Endothelial cell of umbilical vein (primary cell): ENCODE data around the gene TBC1D9. TPM values are rescaled to one million over a fixed set of nuclear protein-coding genes. Genes with fewer than 3 reads are reported as not detected.

ENCODE experiments used
- BruUV-seq: library from RNA; stranded (reverse); fragments of 400-500 nt; replicated peaks from 2 replicates; lab custom pipeline; 2021; lab: Mats Ljungman, UMichigan
- CTCF ChIA-PET: fragments of 300-600, 350-600 bp; sonication (Branson Sonifier 250); formaldehyde crosslinking; loops from one replicate; lab custom pipeline; 2021; ENCODE audit warnings: antibody characterized with exemption, inconsistent platforms; lab: Charles Lee
- POLR2A ChIA-PET: fragments of 300-600, 350-600 bp; sonication (Branson Sonifier 250); formaldehyde crosslinking; loops from one replicate; lab custom pipeline; 2021; ENCODE audit warnings: antibody characterized with exemption, inconsistent platforms; lab: Charles Lee
- DNase-seq: peaks from one replicate; pipeline ENCODE4 v3.0.0-alpha.2; 2011; ENCODE audit warnings: low read depth, low spot score
- FAIRE-seq: peaks from 2 replicates; lab custom pipeline; 2011; peaks lifted over from hg19 to GRCh38; lab: Jason Lieb, UNC
- H2AFZ ChIP-seq: 2 replicates; pipeline ENCODE4 v1.6.0; 2012; ENCODE audit warnings: low read depth, low read length, control low read depth, inconsistent platforms
- H3K27ac ChIP-seq: 2 replicates; pipeline ENCODE4 v1.5.1; 2011; ENCODE audit warnings: low read depth, mild to moderate bottlenecking, control low read depth, low read length, moderate library complexity; ENCODE audit not compliant: insufficient read depth
- H3K27me3 ChIP-seq, 2 experiments: 2 replicates each; pipeline versions ENCODE4 v1.6.0 to v1.6.1; 2011; ENCODE audit warnings: low read length in 2 of 2, mixed read lengths in 1 of 2; ENCODE audit not compliant: control insufficient read depth in 2 of 2, insufficient read depth in 2 of 2
- H3K36me3 ChIP-seq, 2 experiments: 2 replicates in 1 of 2; 3 replicates in 1 of 2; pipeline ENCODE4 v1.5.1; 2011; ENCODE audit warnings: low read length in 2 of 2, mild to moderate bottlenecking in 1 of 2, moderate library complexity in 1 of 2; ENCODE audit not compliant: control insufficient read depth in 2 of 2, insufficient read depth in 2 of 2; ENCODE audit errors: extremely low read depth in 1 of 2
- H3K4me1 ChIP-seq: 3 replicates; pipeline ENCODE4 v1.5.1; 2011; ENCODE audit warnings: mild to moderate bottlenecking, low read length; ENCODE audit not compliant: control insufficient read depth, insufficient read depth; ENCODE audit errors: extremely low read depth
- H3K4me2 ChIP-seq: 2 replicates; pipeline ENCODE4 v1.6.1; 2011; ENCODE audit warnings: low read length, control low read depth, mixed read lengths; ENCODE audit not compliant: insufficient read depth
- H3K4me3 ChIP-seq, 3 experiments: fragments of 200-600 bp in 1 of 3; sonication (generic), shearing (Covaris generic) in 1 of 3; replicated peaks in 1 of 3; 2 replicates each; pipeline ENCODE4 v1.5.1; 2011 to 2016; ENCODE audit warnings: control low read depth in 3 of 3, low read length in 3 of 3, mild to moderate bottlenecking in 2 of 3, inconsistent platforms in 1 of 3, low read depth in 1 of 3, moderate library complexity in 1 of 3; ENCODE audit not compliant: insufficient read depth in 1 of 3
- H3K79me2 ChIP-seq: 2 replicates; pipeline ENCODE4 v1.6.0; 2012; ENCODE audit warnings: low read length, inconsistent platforms; ENCODE audit not compliant: control insufficient read depth, insufficient read depth
- H3K9ac ChIP-seq: replicated peaks from 2 replicates; pipeline ENCODE3; 2011; ENCODE audit warnings: low read length, control low read depth; ENCODE audit not compliant: insufficient read depth; ENCODE audit errors: extremely low read depth
- H3K9me1 ChIP-seq: replicated peaks from 3 replicates; pipeline ENCODE4 v1.6.0; 2011; ENCODE audit warnings: mild to moderate bottlenecking, low read length; ENCODE audit not compliant: control insufficient read depth, insufficient read depth; ENCODE audit errors: extremely low read depth
- H3K9me3 ChIP-seq: replicated peaks from 2 replicates; pipeline ENCODE4 v1.5.1; 2012; ENCODE audit warnings: low read length, inconsistent platforms; ENCODE audit not compliant: control insufficient read depth, insufficient read depth
- H4K20me1 ChIP-seq: replicated peaks from 2 replicates; pipeline ENCODE3; 2011; ENCODE audit warnings: mild to moderate bottlenecking, low read length; ENCODE audit not compliant: control insufficient read depth, insufficient read depth; ENCODE audit errors: extremely low read depth
- CTCF ChIP-seq, 2 donors: IDR thresholded peaks; 1 replicate in 1 of 2; 2 replicates in 1 of 2; pipeline ENCODE4 v1.5.1; 2011; ENCODE audit warnings: low read length in 2 of 2, mild to moderate bottlenecking in 2 of 2, moderate library complexity in 2 of 2, control low read depth in 1 of 2, inconsistent platforms in 1 of 2, low read depth in 1 of 2; ENCODE audit not compliant: insufficient read depth in 1 of 2; ENCODE audit errors: extremely low read depth in 1 of 2
- FOS ChIP-seq: IDR thresholded peaks from 2 replicates; pipeline ENCODE4 v1.6.1; 2011; ENCODE audit warnings: mild to moderate bottlenecking, low read length, moderate library complexity, borderline replicate concordance; ENCODE audit not compliant: insufficient read depth
- MAX ChIP-seq: IDR thresholded peaks from 2 replicates; pipeline ENCODE4 v1.6.1; 2011; ENCODE audit not compliant: insufficient read depth, insufficient read length
- MYC ChIP-seq: IDR thresholded peaks from one replicate; pipeline ENCODE4 v1.6.1; 2011; ENCODE audit warnings: mild to moderate bottlenecking, low read depth, low read length
- POLR2AphosphoS5 ChIP-seq: IDR thresholded peaks from 2 replicates; pipeline ENCODE4 v1.6.1; 2012; ENCODE audit warnings: low read depth, mild to moderate bottlenecking, control low read depth, low read length, moderate library complexity; ENCODE audit not compliant: insufficient read depth
- dilution Hi-C: fragments of 300-500 bp; cut with MboI; formaldehyde crosslinking; loops from one replicate; pipeline ENCODE4 v1.15.0; 2019; ENCODE audit warnings: low sequenced_read_pairs; ENCODE audit not compliant: extremely low pct_ligation_motif_present
- intact Hi-C: fragments of 100-400 bp; cut with micrococcal nuclease; formaldehyde crosslinking; loops from one replicate; pipeline ENCODE4 v1.10.0; 2022
- polyA plus RNA-seq, 4 experiments: library from polyadenylated mRNA; depleted of rRNA in 3 of 4; stranded (reverse) in 3 of 4; unstranded in 1 of 4; fragments of >200 nt; gene quantifications; 2 replicates each; pipeline versions ENCODE4 v1.2.1 to v1.2.3, GENCODE V29; 2011 to 2012; ENCODE audit warnings: missing spikeins in 1 of 4
- total RNA-seq: library from RNA; stranded (reverse); gene quantifications from 2 replicates; pipeline ENCODE4 v1.2.3, GENCODE V29; 2021

The TBC1D9 gene
- total and polyA plus RNA-seq, 2 donors (not counting 3 experiments of a cell fraction or from before 2014, with no cell fraction given) = 21.7 to 45.3 TPM

- dilution Hi-C loops = no loop called here
Observed at GRCh38 chr4:140704392-140704960, 51.7 kb downstream of the TBC1D9 start.

GRCh38 chr4:140703463-140703862, 52.7 kb downstream of the TBC1D9 start:
- dilution Hi-C loops (no loop called here), intact Hi-C loops (no loop called here)
- no peak overlapping the region for H3K4me3 ChIP-seq
- H3K9me1 ChIP-seq = no peaks in the 10 kb centered on the region
- peaks cover 26% of the 10 kb centered on the region for H3K4me1 ChIP-seq
- BruUV-seq = no TSS peak
- TF ChIP-seq CTCF (IDR thresholded peaks at IDR 0.05; ENCODE audit: extremely low read depth in 1 of 2, insufficient read depth in 1 of 2, low read depth in 1 of 2, low read length in 2 of 2) (no peak), MAX (no peak), POLR2AphosphoS5 (no peak), FOS (no peak)
- H3K36me3 ChIP-seq = peaks cover 3 to 10% of the 10 kb centered on the region in 2 experiments
- H3K27me3 ChIP-seq = no peaks in the 10 kb centered on the region
- peaks cover 12% of the 10 kb centered on the region for H3K79me2 ChIP-seq
- H3K4me2 ChIP-seq = no peak overlapping the region
- H4K20me1 ChIP-seq = no peaks in the 10 kb centered on the region
- no peaks in the 10 kb centered on the region for H3K9me3 ChIP-seq
- H3K27ac ChIP-seq = no peak overlapping the region
- H2AFZ ChIP-seq = no peak overlapping the region
- DNase-seq (no peak), FAIRE-seq (no peak)
- H3K9ac ChIP-seq = no peak overlapping the region
- CTCF ChIA-PET = interaction anchor here (0.7 to 1.4 kb wide), 5 partner anchors 8 to 147 kb away, joined by 3 to 4 read pairs (median 3); partner anchors contain the start of gene TBC1D9
- POLR2A ChIA-PET = no interaction called here

More at GRCh38 chr4:140704392-140704960, 51.7 kb downstream of the TBC1D9 start:
- Histone ChIP-seq H3K4me2 (no peak overlapping the region), H3K27ac (no peak overlapping the region), H3K4me1 (peaks cover 26% of the 10 kb centered on the region), H4K20me1 (no peaks in the 10 kb centered on the region), H3K9ac (no peak overlapping the region), H3K9me3 (no peaks in the 10 kb centered on the region), H3K36me3 (peaks cover 3 to 9% of the 10 kb centered on the region in 2 experiments), H3K27me3 (no peaks in the 10 kb centered on the region), H3K79me2 (peaks cover 12% of the 10 kb centered on the region), H3K4me3 (no peak overlapping the region), H3K9me1 (no peaks in the 10 kb centered on the region), H2AFZ (no peak overlapping the region)
- ChIA-PET POLR2A (no interaction called here), CTCF (interaction anchor here (0.7 kb wide), 1 partner anchor 48 kb away, joined by 3 read pairs; no protein-coding TSS in a partner anchor)
- TF ChIP-seq MYC (no peak), POLR2AphosphoS5 (no peak)
- FAIRE-seq (no peak), DNase-seq (no peak)
- intact Hi-C loops = no loop called here
- BruUV-seq = no TSS peak
